T-helper 2 cell (primary cell): ENCODE measurements around the gene MASP2.
"Not testable (repeated sequence)": the region's sequence is repeated elsewhere in the genome, so short reads cannot be mapped to it uniquely, and the experiment has no call there.

Experiments
- DNase-seq, 5 experiments: peaks; one replicate each; pipeline versions ENCODE4 v3.0.0 to v3.0.0-alpha.2; 2012 to 2022
- total RNA-seq, 2 donors: gene quantifications; one replicate each; lab custom pipeline; 2026; lab: John Stamatoyannopoulos, UW

The MASP2 gene
- 0 to 0.13 reads per million in 2 donors for total RNA-seq

DNA sequence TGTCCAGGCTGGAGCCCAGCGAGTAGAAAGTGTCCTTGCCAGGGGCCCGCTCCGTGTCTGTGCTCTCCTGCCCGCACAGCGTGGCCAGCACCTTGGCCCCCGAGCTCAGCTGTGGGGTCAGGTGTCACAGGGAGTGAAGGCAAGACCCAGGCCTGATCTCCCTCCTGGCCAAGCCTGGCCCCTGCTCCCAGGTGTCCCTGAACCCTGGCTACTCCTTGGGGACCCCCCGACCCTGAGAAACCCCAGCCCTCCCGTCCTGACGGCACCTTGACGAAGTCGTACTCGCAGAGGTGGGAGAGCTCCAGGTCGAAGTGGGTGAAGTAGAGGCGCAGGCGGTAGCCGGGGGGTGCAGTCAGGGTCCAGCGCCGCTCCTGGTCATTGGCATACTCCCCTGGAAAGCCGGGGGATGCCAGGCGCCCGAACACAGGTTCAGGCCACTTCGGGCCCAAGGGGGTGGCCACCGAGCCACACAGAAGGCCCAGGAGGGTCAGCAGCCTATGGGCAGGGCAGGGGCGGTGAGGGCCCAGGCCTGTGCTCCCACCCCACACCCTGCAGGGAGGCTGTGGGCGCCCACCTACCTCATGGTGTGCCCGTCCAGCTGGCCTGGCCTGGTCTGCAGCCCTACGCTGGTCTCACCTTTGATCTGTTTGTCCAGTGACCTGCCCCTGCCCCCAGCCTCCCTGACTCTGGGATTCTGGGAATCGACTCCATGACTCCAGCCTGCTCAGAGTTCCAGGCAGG is at the start of gene MASP2:
Gene MASP2 (minus strand): TSS at position 615 of the 741 bp plus-strand sequence. CDS start 32 bp downstream, at position 583.
- DNase-seq, result no peak

DNA sequence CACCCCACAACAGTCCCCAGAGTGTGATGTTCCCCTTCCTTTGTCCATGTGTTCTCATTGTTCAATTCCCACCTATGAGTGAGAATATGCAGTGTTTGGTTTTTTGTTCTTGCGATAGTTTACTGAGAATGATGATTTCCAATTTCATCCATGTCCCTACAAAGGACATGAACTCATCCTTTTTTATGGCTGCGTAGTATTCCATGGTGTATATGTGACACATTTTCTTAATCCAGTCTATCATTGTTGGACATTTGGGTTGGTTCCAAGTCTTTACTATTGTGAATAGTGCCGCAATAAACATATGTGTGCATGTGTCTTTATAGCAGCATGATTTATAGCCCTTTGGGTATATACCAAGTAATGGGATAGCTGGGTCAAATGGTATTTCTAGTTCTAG is 36.7 kb upstream of the MASP2 start:
- DNase-seq, result not testable (repeated sequence)

DNA sequence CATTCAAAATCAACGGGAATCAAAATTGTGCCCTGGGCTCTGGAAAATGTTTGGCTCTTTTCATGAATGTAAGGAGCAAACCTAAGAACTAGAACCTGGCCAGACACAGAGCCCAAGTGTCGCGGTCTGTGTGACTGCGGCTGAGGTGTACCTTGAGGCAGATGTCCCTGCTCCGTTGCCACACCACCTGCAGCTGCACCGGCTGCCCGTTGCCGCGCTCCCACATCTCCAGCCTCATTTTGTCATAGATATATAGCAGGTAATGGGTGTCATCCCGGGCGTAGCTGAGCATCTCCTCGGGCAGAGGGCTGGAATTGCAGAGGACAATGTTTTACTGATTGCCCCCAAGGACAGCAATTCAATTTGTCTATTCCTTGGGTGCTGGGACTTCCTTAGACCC is 33.9 kb upstream of the MASP2 start:
- no peak for DNase-seq

DNA sequence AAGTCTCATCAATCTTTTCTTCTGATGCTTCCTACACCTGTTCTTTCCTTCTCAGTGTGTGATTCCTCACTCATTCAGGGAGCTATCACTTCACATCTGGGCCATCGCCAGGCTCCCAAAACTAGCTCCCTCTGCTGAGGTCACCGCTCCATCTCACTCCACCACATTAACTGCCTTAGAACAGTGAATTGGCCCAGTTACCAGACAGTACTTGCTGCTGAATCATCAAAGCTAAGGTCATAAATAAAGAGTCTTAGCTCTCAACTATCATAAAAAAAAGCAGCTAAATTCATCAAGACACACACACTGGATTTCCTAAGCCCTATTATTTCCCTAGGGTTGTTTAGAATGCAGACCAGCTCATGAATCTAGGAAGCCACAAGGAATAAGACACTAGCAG is 31.6 kb upstream of the MASP2 start:
- no peak for DNase-seq

DNA sequence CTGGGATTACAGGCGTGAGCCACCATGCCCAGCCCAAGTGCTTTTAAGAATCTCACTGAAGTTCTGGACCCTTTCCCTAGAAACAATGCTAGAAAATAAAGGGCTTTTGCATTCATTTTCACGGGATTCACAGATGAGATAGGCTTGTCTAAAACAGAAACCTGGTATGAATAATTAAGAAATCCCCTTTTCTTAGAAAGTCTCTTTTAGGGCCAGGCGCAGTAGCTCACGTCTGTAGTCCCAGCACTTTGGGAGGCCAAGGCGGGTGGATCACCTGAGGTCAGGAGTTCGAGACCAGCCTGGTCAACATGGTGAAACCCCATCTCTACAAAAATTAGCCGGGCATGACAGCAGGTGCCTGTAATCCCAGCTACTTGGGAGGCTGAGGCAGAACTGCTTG is 26.4 kb upstream of the MASP2 start:
- DNase-seq, result not testable (repeated sequence)

- peak in 1 of 5 experiments; percentile 24 for DNase-seq
Observed at GRCh38 chr1:11072216-11072917, 25.3 kb upstream of the MASP2 start.

GRCh38 chr1:11071463-11072215 is 24.6 kb upstream of the MASP2 start:
- DNase-seq, result no peak

DNA sequence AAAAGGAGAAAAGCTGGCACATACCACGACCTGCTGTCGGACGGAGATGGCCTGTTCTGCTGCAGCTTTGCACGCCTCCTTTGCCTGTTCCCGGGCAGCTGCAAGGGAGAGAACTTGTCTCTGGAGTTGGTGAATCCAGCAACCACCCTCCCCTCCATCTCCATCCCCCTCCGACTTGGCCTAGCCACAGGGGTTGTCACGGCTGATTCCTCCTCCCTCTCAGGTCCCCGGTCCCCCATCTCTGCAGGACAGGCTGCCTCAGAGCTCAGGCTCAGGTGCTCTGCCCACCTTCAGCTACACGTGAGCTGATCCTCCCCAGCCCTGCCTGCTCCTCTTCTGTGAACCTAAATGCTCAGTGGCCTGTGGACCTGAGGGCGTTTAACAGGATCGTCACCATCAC is 23.8 kb upstream of the MASP2 start:
- no peak for DNase-seq

GRCh38 chr1:11068600-11069473 is 21.8 kb upstream of the MASP2 start:
- no peak for DNase-seq

GRCh38 chr1:11067716-11068599 is 20.9 kb upstream of the MASP2 start:
- no peak for DNase-seq

DNA sequence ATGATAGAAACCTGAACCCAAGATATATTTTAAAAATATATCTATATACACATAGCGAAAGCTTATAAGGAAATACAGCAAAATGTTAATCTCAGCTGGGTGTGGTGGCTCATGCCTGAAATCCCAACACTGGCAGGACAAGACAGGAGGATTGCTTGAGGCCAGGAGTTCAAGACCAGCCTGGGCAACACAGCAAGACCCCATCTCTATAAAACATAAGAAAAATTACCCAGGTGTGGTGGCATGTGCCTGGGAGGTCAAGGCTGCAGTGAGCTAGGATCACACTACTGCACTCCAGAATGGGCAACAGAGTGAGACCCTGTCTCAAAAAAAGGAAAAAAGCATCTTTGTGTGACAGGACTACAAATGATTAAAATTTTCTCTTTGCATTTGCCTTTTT is 18.8 kb upstream of the MASP2 start:
- no peak for DNase-seq

DNA sequence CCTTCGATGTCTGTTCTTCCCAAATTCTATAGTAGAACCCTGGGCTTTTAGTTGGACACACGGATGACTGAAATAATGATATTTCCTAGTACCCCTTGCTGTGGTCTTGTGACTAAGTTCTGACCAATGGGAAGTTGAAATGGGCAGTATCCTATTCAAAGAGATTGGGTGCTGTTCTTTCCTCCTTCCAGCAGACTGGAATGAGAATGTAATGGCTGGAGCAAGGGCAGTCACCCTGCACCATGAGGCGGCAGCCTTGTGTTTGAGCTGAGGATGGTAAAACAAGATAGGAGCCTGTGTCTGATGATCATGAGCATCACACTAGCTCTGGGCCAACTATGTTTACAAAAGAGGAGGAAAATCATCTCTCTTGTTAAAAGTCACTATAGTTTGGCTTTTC is 17.9 kb upstream of the MASP2 start:
- DNase-seq, result no peak

DNA sequence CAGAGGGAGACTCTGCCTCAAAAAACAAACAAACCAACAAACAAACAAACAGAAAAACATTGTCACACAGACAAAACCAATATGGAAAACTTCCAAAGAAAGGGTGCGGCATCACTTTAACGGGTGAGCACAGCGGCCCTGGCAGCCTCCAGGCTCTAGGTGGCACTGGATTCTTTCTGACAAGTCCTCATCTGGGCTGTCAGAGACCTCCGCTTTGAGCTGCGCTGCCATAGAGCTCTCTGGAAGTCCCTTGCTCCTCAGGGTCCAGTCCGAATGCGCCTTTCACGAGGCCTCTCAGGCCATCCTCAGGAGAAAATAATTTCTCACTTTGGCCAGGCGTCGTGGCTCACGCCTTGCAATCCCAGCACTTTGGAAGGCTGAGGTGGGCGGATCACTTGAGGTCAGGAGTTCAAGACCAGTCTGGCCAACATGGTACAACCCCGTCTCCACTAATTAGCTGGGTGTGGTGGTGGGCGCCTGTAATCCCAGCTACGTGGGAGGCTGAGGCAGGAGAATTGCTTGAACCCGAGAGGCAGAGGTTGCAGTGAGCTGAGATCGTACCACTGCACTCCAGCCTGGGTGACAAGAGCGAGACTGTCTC is 17.0 kb upstream of the MASP2 start:
- not testable (repeated sequence) for DNase-seq

DNA sequence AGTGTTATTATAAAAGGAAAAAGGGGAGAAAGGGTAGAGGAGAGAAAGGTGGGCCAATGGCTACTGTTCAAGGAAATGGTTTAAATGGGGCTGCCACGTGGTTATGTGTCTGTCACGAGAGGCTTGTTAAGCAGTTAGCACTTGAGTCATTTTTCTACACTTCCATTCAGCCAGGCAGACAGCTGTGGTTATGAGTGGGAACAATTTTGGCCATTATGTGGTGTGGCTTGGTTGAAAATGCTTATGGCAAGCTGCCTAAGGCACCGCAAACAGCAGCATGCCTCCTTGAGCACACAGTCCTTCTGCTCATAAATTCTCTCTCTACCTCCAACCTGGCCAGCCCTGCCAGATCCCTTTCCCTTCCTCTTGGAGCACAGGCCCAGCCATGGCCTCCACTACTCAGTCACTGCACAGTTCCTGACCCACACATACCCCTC is 15.9 kb upstream of the MASP2 start:
- DNase-seq, result peak in 2 of 5 experiments; percentile 33 to 87

- peak in 1 of 5 experiments; percentile 31 for DNase-seq
Observed at GRCh38 chr1:11061652-11062365, 14.8 kb upstream of the MASP2 start.

- peak; percentile 85 to 93 (median 86) for DNase-seq
Observed at GRCh38 chr1:11059968-11060830, 13.2 kb upstream of the MASP2 start, which contains the start of gene SRM. SRM (minus strand) TSS chr1:11060018; CDS start chr1:11059943, 75 bp downstream.

DNA sequence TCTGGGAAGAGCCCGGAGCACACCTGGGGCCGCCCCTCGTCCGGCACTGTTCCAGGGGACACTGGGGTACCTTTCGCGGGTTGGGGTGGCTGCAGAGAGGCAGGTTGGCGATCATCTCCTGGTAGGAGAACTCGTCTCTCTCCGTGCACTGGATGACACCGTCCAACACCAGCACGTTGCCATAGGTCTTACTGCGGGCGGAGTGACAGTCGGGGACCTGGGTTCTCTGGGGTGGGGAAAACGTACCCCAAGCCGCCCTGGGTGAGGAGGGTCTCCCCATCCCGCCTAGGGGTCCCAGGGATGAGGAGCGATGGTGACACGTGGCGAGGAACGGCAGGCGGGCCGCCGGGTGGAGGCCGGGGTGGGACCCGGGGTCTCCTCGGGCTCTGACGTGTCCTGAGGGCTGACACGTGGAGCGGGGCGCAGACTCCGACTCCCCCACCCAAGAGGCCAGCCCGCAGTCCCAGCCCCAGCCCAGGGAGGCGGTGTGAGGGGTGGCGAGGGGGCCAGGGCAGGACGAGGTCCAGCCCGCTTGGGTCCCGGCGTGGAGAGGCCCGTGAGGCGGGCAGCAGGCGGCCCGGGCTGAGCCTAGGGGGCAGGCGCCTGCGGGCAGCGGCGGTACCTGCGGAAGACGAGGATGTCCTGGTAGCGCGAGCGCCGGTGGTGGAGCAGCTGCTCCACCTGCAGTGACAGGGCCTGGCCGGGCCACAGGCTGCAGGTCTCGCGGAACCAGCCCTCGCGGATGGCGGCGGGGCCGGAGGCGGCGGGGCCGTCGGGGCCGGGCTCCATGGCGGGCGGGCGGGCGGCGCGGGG is 12.3 kb upstream of the MASP2 start:
- peak in 1 of 5 experiments; percentile 22 for DNase-seq

GRCh38 chr1:11058595-11059154 is 11.6 kb upstream of the MASP2 start:
- no peak for DNase-seq
